GM21737 (cell line): ENCODE measurements around the gene MUC6.

Experiments used
- ATAC-seq: cut with Tn5 transposase; IDR thresholded peaks from one replicate; pipeline ENCODE4 v1.9.1; 2021; ENCODE audit warnings: mild to moderate bottlenecking, moderate library complexity; ENCODE audit not compliant: unreplicated experiment

The MUC6 gene

GRCh38 chr11:970319-970871, 66.1 kb downstream of the MUC6 start:
- ATAC-seq, result no peak

- no peak for ATAC-seq
These were observed 66.8 kb downstream of the MUC6 start for GRCh38 chr11:969651-970205.

DNA sequence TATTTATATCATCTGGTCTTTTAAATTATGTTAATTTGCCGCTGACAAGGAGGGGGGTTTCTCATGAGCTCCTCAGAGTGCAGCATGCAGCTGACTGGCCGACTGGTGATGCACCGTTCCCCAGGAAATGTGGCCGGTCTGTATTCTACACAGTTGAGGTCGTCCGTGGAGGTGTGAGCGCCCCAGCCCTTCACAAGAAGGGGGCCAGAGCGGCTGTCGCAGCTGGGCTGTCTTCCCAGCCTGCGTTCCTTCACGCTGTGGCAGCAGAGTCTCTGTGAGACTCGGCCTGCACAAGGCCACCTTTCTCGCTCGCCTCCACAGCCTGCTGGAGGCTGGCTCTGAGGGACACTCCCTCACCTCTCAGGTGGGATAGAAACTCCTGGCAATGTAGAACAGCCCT, 67.7 kb downstream of the MUC6 start:
- no peak for ATAC-seq

- no peak for ATAC-seq
These were observed 68.3 kb downstream of the MUC6 start for GRCh38 chr11:967995-968751.

DNA sequence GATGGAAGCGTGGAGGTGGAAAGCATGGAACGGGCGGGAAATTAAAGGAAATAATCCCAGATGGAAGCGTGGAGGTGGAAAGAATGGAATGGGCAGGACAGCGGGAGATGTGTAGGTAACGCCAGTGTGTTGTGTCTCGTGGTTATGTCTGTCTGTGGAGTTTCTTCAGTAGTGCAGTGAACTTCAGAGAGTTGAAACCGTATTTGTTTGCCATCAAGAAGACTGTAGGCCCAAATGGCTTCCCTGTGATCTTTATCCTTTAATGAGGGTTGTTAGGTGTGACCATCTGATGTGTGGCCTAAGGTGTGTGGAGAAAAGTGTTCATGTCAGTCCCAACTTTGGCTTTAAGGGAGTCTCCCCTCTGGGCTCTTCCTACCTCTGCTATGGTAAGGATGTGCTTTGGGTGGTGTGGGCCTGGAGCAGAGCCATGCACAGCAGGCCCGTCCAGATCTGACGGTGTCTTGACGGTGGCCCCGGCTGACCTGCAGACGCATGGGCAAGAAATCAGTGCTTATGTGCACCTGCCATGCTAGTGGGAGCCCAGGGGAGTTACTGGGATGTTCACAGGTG, 71.2 kb downstream of the MUC6 start:
- ATAC-seq, result no peak

DNA sequence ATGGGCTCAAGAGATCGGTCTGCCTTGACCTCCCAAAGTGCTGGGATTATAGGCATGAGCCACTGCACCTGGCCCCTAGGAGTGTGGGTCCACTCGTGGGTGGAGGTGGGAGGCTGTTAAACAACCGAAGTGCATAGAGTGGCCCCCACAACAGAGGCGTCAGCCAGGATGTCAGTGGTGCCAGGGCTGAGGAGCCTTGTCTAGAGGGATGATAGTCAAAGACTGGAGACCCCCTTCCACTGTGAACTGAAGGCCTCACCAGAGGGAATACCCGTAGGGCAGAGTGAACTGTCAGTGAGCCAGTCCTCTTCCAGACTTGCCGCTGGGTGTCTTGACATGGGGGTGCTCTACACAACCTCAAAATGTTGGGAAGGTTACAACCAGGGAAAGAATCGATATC, 72.7 kb downstream of the MUC6 start:
- no peak for ATAC-seq
